ENCODE measurements around the gene PRKCI. TPM values are rescaled to one million over a fixed set of nuclear protein-coding genes. Genes with fewer than 3 reads are reported as not detected.
A peak's percentile ranks its signal among the peaks of the same experiment; 100 is the strongest.
"Not testable (repeated sequence)": the region's sequence is repeated elsewhere in the genome, so short reads cannot be mapped to it uniquely, and the experiment has no call there.

PRKCI gene
- 24.7 and 32.4 TPM in 2 replicates for total RNA-seq

- peaks cover 3% of the 10 kb centered on the region for H3K36me3 Mint-ChIP-seq (ENCODE audit: low read depth)
- H3K27ac Mint-ChIP-seq = peak within 1 kb of the TSS; percentile 89
- H3K27me3 Mint-ChIP-seq (ENCODE audit: low read depth) = peaks cover 4% of the 10 kb centered on the region
- no peaks in the 10 kb centered on the region for H3K9me3 Mint-ChIP-seq
- peak; percentile 84 for DNase-seq (ENCODE audit: low spot score)
- H3K4me1 Mint-ChIP-seq (ENCODE audit: low read depth) = peaks cover 22% of the 10 kb centered on the region
- peak within 1 kb of the TSS; percentile 87 for H3K4me3 Mint-ChIP-seq (ENCODE audit: low read depth)
- intact Hi-C loops (cut with micrococcal nuclease) = loop anchor here (1.0 to 5.0 kb wide), 5 partner anchors 33 to 255 kb away; partner anchors contain the start of genes PHC3, SEC62 and SKIL
Observed at GRCh38 chr3:170221924-170222646, at the start of gene PRKCI. Gene PRKCI, plus strand, starts transcription at chr3:170222424. Its CDS starts 246 bp downstream, at chr3:170222670.

DNA sequence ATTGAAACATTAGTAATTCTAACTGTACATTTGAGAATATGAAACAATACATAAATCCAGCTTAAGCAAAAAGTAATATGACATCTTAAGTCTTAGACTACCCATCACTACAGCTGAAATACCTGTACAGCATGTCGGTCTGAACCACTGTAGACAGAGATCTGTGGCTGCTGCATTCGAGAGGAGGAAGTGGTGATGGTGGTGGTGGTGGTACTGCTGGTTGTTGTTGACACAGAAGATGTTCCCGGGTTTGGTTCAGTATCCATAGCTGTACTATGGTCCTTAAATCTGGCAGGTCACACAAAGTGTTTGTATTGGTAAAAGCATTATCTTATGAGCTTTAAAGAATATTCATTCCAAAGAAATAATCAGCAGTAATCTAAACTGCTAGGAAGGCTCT is 43.6 kb upstream of the PRKCI start:
- no peaks in the 10 kb centered on the region for H3K9me3 Mint-ChIP-seq
- peak; percentile 52 for DNase-seq (ENCODE audit: low spot score)
- peaks cover 50% of the 10 kb centered on the region for H3K36me3 Mint-ChIP-seq (ENCODE audit: low read depth)
- intact Hi-C loops (cut with micrococcal nuclease) = no loop called here
- H3K27ac Mint-ChIP-seq = peak overlapping the region; percentile 45
- peaks cover 32% of the 10 kb centered on the region for H3K4me1 Mint-ChIP-seq (ENCODE audit: low read depth)
- peak overlapping the region; percentile 37 for H3K4me3 Mint-ChIP-seq (ENCODE audit: low read depth)
- H3K27me3 Mint-ChIP-seq (ENCODE audit: low read depth) = no peaks in the 10 kb centered on the region

DNA sequence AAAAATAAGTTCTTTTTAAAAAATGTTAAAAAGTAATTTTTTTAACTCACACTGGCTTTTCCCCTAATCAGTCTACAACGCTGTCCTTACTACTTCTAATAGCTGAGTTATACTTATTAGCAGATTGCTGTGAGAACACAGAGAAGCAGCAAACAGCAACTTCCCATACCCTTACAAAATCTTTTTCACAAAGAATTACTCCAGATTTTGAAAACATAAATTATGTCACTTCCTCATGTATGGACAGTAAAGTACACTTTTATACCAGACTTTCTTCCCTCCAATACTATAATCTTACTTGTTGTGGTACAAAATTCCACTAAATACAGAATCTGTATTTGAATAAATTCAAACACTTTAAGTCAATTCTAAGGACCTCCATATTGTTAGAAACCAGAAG is 42.8 kb upstream of the PRKCI start:
- H3K27me3 Mint-ChIP-seq (ENCODE audit: low read depth) = no peaks in the 10 kb centered on the region
- peaks cover 30% of the 10 kb centered on the region for H3K4me1 Mint-ChIP-seq (ENCODE audit: low read depth)
- peak overlapping the region; percentile 94 for H3K4me3 Mint-ChIP-seq (ENCODE audit: low read depth)
- intact Hi-C loops (cut with micrococcal nuclease) = no loop called here
- no peak for DNase-seq (ENCODE audit: low spot score)
- H3K9me3 Mint-ChIP-seq = no peaks in the 10 kb centered on the region
- H3K36me3 Mint-ChIP-seq (ENCODE audit: low read depth) = peaks cover 47% of the 10 kb centered on the region
- H3K27ac Mint-ChIP-seq = peak overlapping the region; percentile 99

DNA sequence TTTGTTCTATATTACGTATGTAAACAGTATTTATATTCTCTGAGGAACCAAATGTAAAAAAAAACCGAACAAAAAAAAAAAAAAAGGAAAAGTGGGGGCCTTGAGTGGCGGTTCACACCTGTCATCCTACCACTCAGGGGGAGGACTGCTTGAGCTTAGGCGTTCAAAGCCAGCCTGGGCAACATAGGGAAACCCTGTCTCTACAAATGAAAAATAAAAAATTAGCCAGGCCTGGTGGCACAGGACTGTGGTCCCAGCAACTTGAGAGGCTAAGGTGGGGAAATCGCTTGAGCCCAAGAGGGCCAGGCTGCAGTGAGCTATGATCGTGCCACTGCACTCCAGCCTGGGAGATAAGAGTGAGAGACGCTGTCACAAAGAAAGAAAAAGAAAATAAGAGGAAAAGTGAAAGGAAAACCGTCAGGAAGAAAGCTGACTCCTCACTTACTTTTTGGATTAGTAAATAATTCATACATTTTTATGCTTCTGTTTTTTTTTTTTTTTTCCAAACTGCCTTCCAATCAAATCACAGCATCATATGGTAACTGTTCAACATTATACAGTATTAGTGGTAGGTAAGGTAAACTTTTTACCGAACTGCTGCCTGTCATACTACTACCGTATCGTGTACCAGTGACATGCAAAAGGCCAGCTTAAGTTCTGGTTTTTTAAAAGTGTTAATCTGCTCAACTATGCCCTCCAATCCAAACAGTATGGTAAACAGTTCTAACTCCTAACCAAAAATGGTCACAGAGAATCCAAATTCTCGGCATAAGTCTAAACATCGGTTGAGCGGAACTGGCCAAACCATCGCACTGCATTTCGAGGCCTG is 41.9 kb upstream of the PRKCI start:
- no peaks in the 10 kb centered on the region for H3K9me3 Mint-ChIP-seq
- no peak for DNase-seq (ENCODE audit: low spot score)
- H3K27ac Mint-ChIP-seq = peak overlapping the region; percentile 99
- peaks cover 39% of the 10 kb centered on the region for H3K36me3 Mint-ChIP-seq (ENCODE audit: low read depth)
- H3K4me1 Mint-ChIP-seq (ENCODE audit: low read depth) = peaks cover 23% of the 10 kb centered on the region
- intact Hi-C loops (cut with micrococcal nuclease) = loop anchor here (2.0 to 5.0 kb wide), 7 partner anchors 43 to 415 kb away; partner anchors contain the start of genes GPR160, LRRC34, LRRIQ4 and MYNN
- H3K27me3 Mint-ChIP-seq (ENCODE audit: low read depth) = no peaks in the 10 kb centered on the region
- H3K4me3 Mint-ChIP-seq (ENCODE audit: low read depth) = peak overlapping the region; percentile 94

DNA sequence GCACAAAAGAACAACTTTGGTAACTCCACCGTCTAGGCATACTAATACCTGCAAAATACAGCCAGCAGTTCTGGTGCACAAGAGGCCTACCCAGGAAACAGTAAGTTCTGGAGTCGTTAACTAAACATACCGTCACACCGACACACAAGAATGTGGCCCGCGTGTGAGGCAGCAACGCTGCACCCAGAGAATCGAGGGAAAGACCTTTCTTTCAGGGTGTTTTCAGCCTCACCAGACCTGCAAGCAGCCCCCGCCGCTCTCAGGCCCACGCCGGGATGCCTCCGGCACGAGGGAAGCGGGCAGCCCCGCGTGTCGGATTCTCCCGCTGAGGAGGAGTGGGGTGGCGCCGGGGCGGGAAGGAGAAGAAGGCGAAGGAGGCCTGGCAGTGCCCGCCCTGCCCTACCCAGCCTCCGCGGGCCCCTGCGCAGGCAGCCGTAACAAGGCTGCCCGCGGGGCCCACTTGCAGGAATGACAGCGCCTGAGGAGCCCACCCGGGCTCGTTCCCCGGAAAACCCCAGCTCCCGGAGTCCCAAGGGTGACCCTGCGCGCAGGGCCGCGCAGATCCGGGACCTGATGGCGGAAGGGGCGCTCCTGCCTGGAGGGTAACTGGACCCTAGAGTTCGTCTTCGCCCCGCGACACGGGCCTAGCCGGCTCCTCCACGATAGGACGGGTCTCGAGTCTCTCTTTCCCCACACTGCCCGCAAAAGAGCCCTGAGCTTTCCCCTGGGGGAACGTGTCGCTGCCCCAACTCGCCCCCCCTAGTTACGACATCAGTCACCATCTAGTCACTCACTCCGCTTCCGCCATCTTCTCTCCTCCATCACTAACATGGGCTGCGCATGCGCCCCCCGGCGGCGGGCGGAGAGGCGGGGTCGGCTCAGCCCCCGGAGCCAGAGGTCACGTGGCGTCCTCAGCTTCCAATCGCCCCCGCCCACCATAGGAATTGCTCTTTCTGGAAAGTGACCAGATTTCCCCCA is 41.0 kb upstream of the PRKCI start, which contains the start of gene PHC3:
TSS of gene PHC3 (minus strand) at position 826 of the 978 bp plus-strand sequence. CDS start at position 808, 18 bp downstream.
- Mint-ChIP-seq H3K9me3 (no peaks in the 10 kb centered on the region), H3K4me1 (ENCODE audit: low read depth) (peaks cover 22% of the 10 kb centered on the region), H3K27ac (peak within 1 kb of the TSS; percentile 99), H3K36me3 (ENCODE audit: low read depth) (peaks cover 35% of the 10 kb centered on the region), H3K4me3 (ENCODE audit: low read depth) (peak within 1 kb of the TSS; percentile 94), H3K27me3 (ENCODE audit: low read depth) (no peaks in the 10 kb centered on the region)
- intact Hi-C loops (cut with micrococcal nuclease) = loop anchor here (1.0 to 5.0 kb wide), 9 partner anchors 42 to 416 kb away; partner anchors contain the start of genes GPR160, LRRC34, LRRIQ4 and MYNN
- DNase-seq (ENCODE audit: low spot score) = peak; percentile 90

DNA sequence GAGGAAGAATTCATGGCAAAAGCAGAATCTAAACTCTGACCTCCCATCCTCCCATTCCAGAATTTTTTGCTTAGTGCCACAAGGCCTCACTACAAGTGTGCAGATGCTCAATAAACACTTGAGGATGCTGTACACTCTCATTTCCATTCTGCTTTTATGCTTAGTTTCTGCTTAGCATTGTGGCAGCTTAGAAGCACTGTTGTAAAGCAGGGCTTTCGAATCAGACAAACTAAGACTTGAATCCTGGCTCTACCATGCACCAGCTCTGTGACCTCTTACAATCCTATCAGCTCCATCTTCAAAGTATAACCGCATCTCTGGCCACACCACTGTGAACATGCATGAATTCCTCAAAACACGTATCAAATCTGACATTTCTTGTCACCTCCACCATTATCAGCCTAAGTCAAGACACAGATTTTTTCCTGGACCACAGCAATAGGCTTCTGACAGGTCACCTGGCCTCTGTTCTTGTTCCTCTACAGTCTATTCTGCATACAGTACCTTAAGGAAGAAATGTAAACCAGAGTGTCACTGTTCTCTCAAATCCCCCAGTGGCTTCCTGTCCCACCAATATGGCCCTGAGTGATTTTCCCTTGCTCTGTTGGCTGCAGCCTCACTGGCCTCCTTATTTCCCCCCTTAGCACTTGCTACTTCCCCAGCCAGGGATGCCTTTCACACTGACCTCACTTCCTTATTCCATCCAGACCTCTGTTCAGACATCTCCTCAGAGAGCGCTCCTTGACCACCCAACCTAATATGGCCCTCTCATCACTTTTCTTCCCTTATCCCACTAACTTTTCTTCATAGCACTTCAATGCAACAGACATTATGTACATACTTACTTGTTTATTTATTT is 32.6 kb upstream of the PRKCI start:
- intact Hi-C loops (cut with micrococcal nuclease) = loop anchor here (2.0 to 5.0 kb wide), 3 partner anchors 33 to 623 kb away; partner anchors contain the start of gene PRKCI
- Mint-ChIP-seq H3K36me3 (ENCODE audit: low read depth) (no peaks in the 10 kb centered on the region), H3K9me3 (no peaks in the 10 kb centered on the region), H3K27me3 (ENCODE audit: low read depth) (peaks cover 9% of the 10 kb centered on the region), H3K4me1 (ENCODE audit: low read depth) (peaks cover 6% of the 10 kb centered on the region), H3K4me3 (ENCODE audit: low read depth) (no peak overlapping the region), H3K27ac (no peak overlapping the region)
- DNase-seq (ENCODE audit: low spot score) = no peak

GRCh38 chr3:170195759-170196158 is 26.5 kb upstream of the PRKCI start:
- H3K4me3 Mint-ChIP-seq (ENCODE audit: low read depth); H3K4me1 Mint-ChIP-seq (ENCODE audit: low read depth); DNase-seq (ENCODE audit: low spot score); H3K27ac Mint-ChIP-seq; H3K9me3 Mint-ChIP-seq; intact Hi-C loops (cut with micrococcal nuclease); H3K36me3 Mint-ChIP-seq (ENCODE audit: low read depth): not testable (repeated sequence)
- H3K27me3 Mint-ChIP-seq (ENCODE audit: low read depth) = peaks cover 33% of the 10 kb centered on the region

GRCh38 chr3:170196833-170197232 is 25.4 kb upstream of the PRKCI start:
- H3K27me3 Mint-ChIP-seq (ENCODE audit: low read depth) = peaks cover 35% of the 10 kb centered on the region

DNA sequence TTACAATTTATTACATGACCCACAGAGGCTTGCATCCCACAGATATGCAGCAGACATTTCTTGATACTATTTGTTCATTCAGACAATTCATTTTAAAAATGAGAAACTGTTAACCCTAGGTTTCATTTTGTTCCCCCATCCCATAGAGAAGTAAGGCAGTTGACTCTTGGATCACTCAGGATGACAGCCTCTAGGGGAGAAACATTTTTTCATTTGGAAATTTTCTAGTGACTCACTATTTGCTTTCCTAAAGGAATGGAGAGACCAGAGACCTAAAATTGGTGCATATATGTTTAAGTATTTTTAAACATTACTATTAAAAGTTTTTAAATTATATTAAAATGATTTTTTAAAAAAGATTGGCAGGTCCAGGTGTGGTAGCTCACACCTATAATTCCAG is 21.2 kb upstream of the PRKCI start:
- Mint-ChIP-seq H3K27me3 (ENCODE audit: low read depth) (peaks cover 23% of the 10 kb centered on the region), H3K36me3 (ENCODE audit: low read depth) (no peaks in the 10 kb centered on the region), H3K9me3 (no peaks in the 10 kb centered on the region), H3K4me3 (ENCODE audit: low read depth) (no peak overlapping the region), H3K27ac (no peak overlapping the region), H3K4me1 (ENCODE audit: low read depth) (peaks cover 2% of the 10 kb centered on the region)
- intact Hi-C loops (cut with micrococcal nuclease) = no loop called here
- no peak for DNase-seq (ENCODE audit: low spot score)

More at GRCh38 chr3:170196833-170197232, 25.4 kb upstream of the PRKCI start:
- no peaks in the 10 kb centered on the region for H3K36me3 Mint-ChIP-seq (ENCODE audit: low read depth)
- DNase-seq (ENCODE audit: low spot score) = no peak
- no peak overlapping the region for H3K4me3 Mint-ChIP-seq (ENCODE audit: low read depth)
- intact Hi-C loops (cut with micrococcal nuclease) = no loop called here
- peaks cover 2% of the 10 kb centered on the region for H3K4me1 Mint-ChIP-seq (ENCODE audit: low read depth)
- no peaks in the 10 kb centered on the region for H3K9me3 Mint-ChIP-seq
- H3K27ac Mint-ChIP-seq = no peak overlapping the region

GRCh38 chr3:170201527-170201926 is 20.7 kb upstream of the PRKCI start:
- Mint-ChIP-seq H3K36me3 (ENCODE audit: low read depth) (no peaks in the 10 kb centered on the region), H3K4me1 (ENCODE audit: low read depth) (peaks cover 2% of the 10 kb centered on the region)

DNA sequence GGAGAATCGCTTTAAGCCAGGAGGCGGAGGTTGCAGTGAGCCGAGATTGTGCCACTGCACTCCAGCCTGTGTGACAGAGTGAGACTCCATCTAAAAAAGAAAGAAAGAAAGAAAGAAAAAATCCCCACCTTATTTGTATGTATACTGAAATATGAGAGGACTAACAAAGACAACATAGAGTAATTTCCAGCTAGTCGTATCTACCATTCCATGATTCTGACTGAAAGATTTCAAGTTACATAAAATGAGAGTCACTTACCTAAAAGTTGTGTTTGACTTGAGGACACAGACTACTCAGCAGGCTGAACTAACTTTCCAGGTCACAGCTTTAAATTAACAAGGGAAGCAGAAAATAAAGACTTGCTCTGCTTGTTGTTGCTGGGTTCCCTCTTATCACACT is 18.8 kb upstream of the PRKCI start:
- H3K4me3 Mint-ChIP-seq (ENCODE audit: low read depth) = no peak overlapping the region
- no peak overlapping the region for H3K27ac Mint-ChIP-seq
- H3K36me3 Mint-ChIP-seq (ENCODE audit: low read depth) = no peaks in the 10 kb centered on the region
- H3K4me1 Mint-ChIP-seq (ENCODE audit: low read depth) = peaks cover 2% of the 10 kb centered on the region
- intact Hi-C loops (cut with micrococcal nuclease) = no loop called here
- peaks cover 21% of the 10 kb centered on the region for H3K27me3 Mint-ChIP-seq (ENCODE audit: low read depth)
- no peak for DNase-seq (ENCODE audit: low spot score)
- H3K9me3 Mint-ChIP-seq = no peaks in the 10 kb centered on the region

More at GRCh38 chr3:170201527-170201926, 20.7 kb upstream of the PRKCI start:
- DNase-seq (ENCODE audit: low spot score) = no peak
- Mint-ChIP-seq H3K27me3 (ENCODE audit: low read depth) (peaks cover 21% of the 10 kb centered on the region), H3K4me3 (ENCODE audit: low read depth) (no peak overlapping the region), H3K27ac (no peak overlapping the region), H3K9me3 (no peaks in the 10 kb centered on the region)
- intact Hi-C loops (cut with micrococcal nuclease) = no loop called here
